Naive thymus-derived CD4-positive, alpha-beta T cell (primary cell): ENCODE data around the gene PRR7. TPM values are rescaled to one million over a fixed set of nuclear protein-coding genes. Genes with fewer than 3 reads are reported as not detected.
"Not testable (repeated sequence)": the region's sequence is repeated elsewhere in the genome, so short reads cannot be mapped to it uniquely, and the experiment has no call there.

ENCODE experiments used
- ATAC-seq: fragments of 150-1000 bp; cut with Tn5 transposase; 2 replicates; pipeline ENCODE4 v1.10.0; 2021; ENCODE audit warnings: mild to moderate bottlenecking, moderate library complexity
- CTCF ChIA-PET: fragments of 350-600 bp; sonication (Branson Sonifier 250); formaldehyde crosslinking; loops from one replicate; lab custom pipeline; 2021; ENCODE audit warnings: antibody characterized with exemption; lab: Charles Lee
- POLR2A ChIA-PET: fragments of 350-600 bp; sonication (Branson Sonifier 250); formaldehyde crosslinking; loops from one replicate; lab custom pipeline; 2021; ENCODE audit warnings: antibody characterized with exemption, inconsistent platforms; lab: Charles Lee
- DNase-seq, 9 donors: peaks; one replicate each; pipeline versions ENCODE4 v3.0.0 to v3.0.0-alpha.2; 2020 to 2022; ENCODE audit warnings: mixed read lengths in 1 of 9
- H3K27ac ChIP-seq: one replicate; pipeline ENCODE4 v1.7.0; 2013; ENCODE audit warnings: mild to moderate bottlenecking, low read depth, low read length, moderate library complexity
- H3K27me3 ChIP-seq, 2 donors: one replicate each; pipeline ENCODE4 v1.7.0; 2013; ENCODE audit warnings: low read length in 2 of 2, mild to moderate bottlenecking in 2 of 2, moderate library complexity in 2 of 2; ENCODE audit not compliant: control insufficient read depth in 2 of 2, insufficient read depth in 2 of 2
- H3K36me3 ChIP-seq, 3 experiments: 1 replicate in 2 of 3; 2 replicates in 1 of 3; pipeline ENCODE4 v1.7.0; 2013; ENCODE audit warnings: low read length in 3 of 3, mild to moderate bottlenecking in 3 of 3, moderate library complexity in 1 of 3; ENCODE audit not compliant: insufficient read depth in 3 of 3, control insufficient read depth in 2 of 3
- H3K4me1 ChIP-seq, 2 donors: one replicate each; pipeline ENCODE4 v1.7.0; 2013; ENCODE audit warnings: low read length in 2 of 2, mild to moderate bottlenecking in 2 of 2, moderate library complexity in 1 of 2; ENCODE audit not compliant: control insufficient read depth in 2 of 2, insufficient read depth in 2 of 2
- H3K4me3 ChIP-seq: 2 replicates; pipeline ENCODE4 v1.7.0; 2013; ENCODE audit warnings: mild to moderate bottlenecking, low read length
- H3K9me3 ChIP-seq, 3 experiments: 1 replicate in 2 of 3; 2 replicates in 1 of 3; pipeline ENCODE4 v1.7.0; 2013; ENCODE audit warnings: low read length in 3 of 3; ENCODE audit not compliant: control insufficient read depth in 2 of 3
- H3K27ac Mint-ChIP-seq, 9 donors: one replicate each; pipeline ENCODE4 v1.8.0; 2020 to 2022; ENCODE audit warnings: mixed read lengths in 9 of 9, mild to moderate bottlenecking in 8 of 9, moderate library complexity in 5 of 9, inconsistent platforms in 2 of 9
- H3K27me3 Mint-ChIP-seq, 5 donors: one replicate each; pipeline ENCODE4 v1.8.0; 2021 to 2022; ENCODE audit warnings: mixed read lengths in 5 of 5, mild to moderate bottlenecking in 1 of 5
- H3K36me3 Mint-ChIP-seq, 5 donors: one replicate each; pipeline ENCODE4 v1.8.0; 2020 to 2022; ENCODE audit warnings: mixed read lengths in 5 of 5, mild to moderate bottlenecking in 3 of 5, inconsistent platforms in 1 of 5
- H3K4me1 Mint-ChIP-seq, 7 donors: one replicate each; pipeline ENCODE4 v1.8.0; 2020 to 2022; ENCODE audit warnings: mixed read lengths in 7 of 7, mild to moderate bottlenecking in 3 of 7, inconsistent platforms in 1 of 7
- H3K4me3 Mint-ChIP-seq, 10 donors: one replicate each; pipeline ENCODE4 v1.8.0; 2020 to 2022; ENCODE audit warnings: mild to moderate bottlenecking in 10 of 10, mixed read lengths in 10 of 10, moderate library complexity in 6 of 10, inconsistent platforms in 2 of 10
- H3K9me3 Mint-ChIP-seq, 11 donors: one replicate each; pipeline ENCODE4 v1.8.0; 2020 to 2022; ENCODE audit warnings: mixed read lengths in 11 of 11, mild to moderate bottlenecking in 4 of 11, inconsistent platforms in 1 of 11, moderate library complexity in 1 of 11
- intact Hi-C, 2 donors: fragments of 100-400 bp; cut with micrococcal nuclease; formaldehyde crosslinking; loops; one replicate each; pipeline ENCODE4 v1.15.1; 2023
- polyA plus RNA-seq, 2 donors: library from polyadenylated mRNA; unstranded; fragments of 300-500 nt; fragmentation: Illumina TruSeq; gene quantifications; one replicate each; pipeline ENCODE4 v1.2.3, GENCODE V29; 2021
- total RNA-seq, 6 experiments: library from RNA in 5 of 6; stranded (reverse) in 5 of 6; gene quantifications; 1 replicate in 5 of 6; 2 replicates in 1 of 6; pipeline ENCODE4 v1.2.3 and lab custom pipeline; 2021 to 2026

Gene PRR7
- total and polyA plus RNA-seq, 7 experiments from 2014 or later: 6.4 to 31.8 (median 11.7) TPM

GRCh38 chr5:177484902-177485549 lies 38.4 kb downstream of the PRR7 start:
- H3K9me3 Mint-ChIP-seq: no peaks in the 10 kb centered on the region
- ChIA-PET CTCF (no interaction called here), POLR2A (interaction anchor here (1.2 kb wide), 1 partner anchor 134 kb away, joined by 3 read pairs; no protein-coding TSS in a partner anchor)
- peak overlapping the region in 1 of 9 donors; percentile 66 for H3K27ac Mint-ChIP-seq
- peaks cover 0 to 14% (median 0%) of the 10 kb centered on the region in 3 experiments for H3K36me3 ChIP-seq
- intact Hi-C loops: no loop called here
- H3K4me1 ChIP-seq: no peaks in the 10 kb centered on the region
- H3K27me3 Mint-ChIP-seq: no peaks in the 10 kb centered on the region
- H3K9me3 ChIP-seq: no peaks in the 10 kb centered on the region
- DNase-seq: no peak
- H3K4me3 ChIP-seq: no peak overlapping the region
- H3K27me3 ChIP-seq: no peaks in the 10 kb centered on the region
- H3K27ac ChIP-seq: no peak overlapping the region
- no peak overlapping the region for H3K4me3 Mint-ChIP-seq
- H3K4me1 Mint-ChIP-seq: peaks cover 0 to 4% (median 1%) of the 10 kb centered on the region in 7 donors
- peaks cover 0 to 5% (median 0%) of the 10 kb centered on the region in 5 donors for H3K36me3 Mint-ChIP-seq
- no peak for ATAC-seq

GRCh38 chr5:177485753-177486152 lies 39.1 kb downstream of the PRR7 start:
- H3K4me1 ChIP-seq, POLR2A ChIA-PET: not testable (repeated sequence)
- H3K36me3 ChIP-seq: peaks cover 0 to 14% (median 0%) of the 10 kb centered on the region in 3 experiments

GRCh38 chr5:177486256-177486655 lies 39.6 kb downstream of the PRR7 start:
- POLR2A ChIA-PET: no interaction called here
- CTCF ChIA-PET: interaction anchor here (0.6 kb wide), 1 partner anchor 502 kb away, joined by 4 read pairs; no protein-coding TSS in a partner anchor
- no peak for DNase-seq

More at GRCh38 chr5:177485753-177486152, 39.1 kb downstream of the PRR7 start:
- DNase-seq, H3K9me3 Mint-ChIP-seq, H3K27me3 Mint-ChIP-seq, CTCF ChIA-PET, H3K27ac Mint-ChIP-seq, H3K27me3 ChIP-seq, ATAC-seq, H3K4me3 Mint-ChIP-seq, intact Hi-C loops, H3K9me3 ChIP-seq, H3K4me1 Mint-ChIP-seq, H3K4me3 ChIP-seq, H3K27ac ChIP-seq, H3K36me3 Mint-ChIP-seq: not testable (repeated sequence)

GRCh38 chr5:177487144-177487543 lies 40.5 kb downstream of the PRR7 start:
- ChIA-PET POLR2A (no interaction called here), CTCF (no interaction called here)
- Histone ChIP-seq H3K9me3 (no peaks in the 10 kb centered on the region), H3K4me1 (no peaks in the 10 kb centered on the region), H3K36me3 (peaks cover 0 to 14% (median 0%) of the 10 kb centered on the region in 3 experiments), H3K27me3 (no peaks in the 10 kb centered on the region), H3K4me3 (no peak overlapping the region), H3K27ac (no peak overlapping the region)
- Mint-ChIP-seq H3K9me3 (no peaks in the 10 kb centered on the region), H3K27ac (no peak overlapping the region), H3K4me1 (peaks cover 0 to 13% (median 0%) of the 10 kb centered on the region in 7 donors), H3K36me3 (peaks cover 0 to 5% (median 0%) of the 10 kb centered on the region in 5 donors), H3K27me3 (no peaks in the 10 kb centered on the region), H3K4me3 (no peak overlapping the region)
- intact Hi-C loops: no loop called here
- no peak for ATAC-seq
- no peak for DNase-seq

More at GRCh38 chr5:177486256-177486655, 39.6 kb downstream of the PRR7 start:
- peaks cover 0 to 5% (median 0%) of the 10 kb centered on the region in 5 donors for H3K36me3 Mint-ChIP-seq
- H3K4me3 Mint-ChIP-seq: no peak overlapping the region
- H3K27ac Mint-ChIP-seq: no peak overlapping the region
- H3K4me3 ChIP-seq: no peak overlapping the region
- no peaks in the 10 kb centered on the region for H3K9me3 Mint-ChIP-seq
- peaks cover 0 to 12% (median 0%) of the 10 kb centered on the region in 7 donors for H3K4me1 Mint-ChIP-seq
- H3K27me3 ChIP-seq: no peaks in the 10 kb centered on the region
- H3K36me3 ChIP-seq: peaks cover 0 to 14% (median 0%) of the 10 kb centered on the region in 3 experiments
- no peaks in the 10 kb centered on the region for H3K27me3 Mint-ChIP-seq
- H3K9me3 ChIP-seq: no peaks in the 10 kb centered on the region
- ATAC-seq: no peak
- no peak overlapping the region for H3K27ac ChIP-seq
- intact Hi-C loops: no loop called here
- H3K4me1 ChIP-seq: no peaks in the 10 kb centered on the region

GRCh38 chr5:177487975-177488374 lies 41.4 kb downstream of the PRR7 start:
- CTCF ChIA-PET: interaction anchor here (1.2 kb wide), 1 partner anchor 105 kb away, joined by 4 read pairs; no protein-coding TSS in a partner anchor
- Histone ChIP-seq H3K36me3 (peaks cover 0 to 17% (median 0%) of the 10 kb centered on the region in 3 experiments), H3K4me1 (no peaks in the 10 kb centered on the region), H3K4me3 (no peak overlapping the region), H3K27ac (no peak overlapping the region), H3K9me3 (no peaks in the 10 kb centered on the region), H3K27me3 (no peaks in the 10 kb centered on the region)
- DNase-seq: no peak
- Mint-ChIP-seq H3K27me3 (no peaks in the 10 kb centered on the region), H3K9me3 (no peaks in the 10 kb centered on the region), H3K27ac (no peak overlapping the region), H3K4me1 (peaks cover 0 to 16% (median 4%) of the 10 kb centered on the region in 7 donors), H3K36me3 (peaks cover 0 to 6% (median 0%) of the 10 kb centered on the region in 5 donors), H3K4me3 (no peak overlapping the region)
- intact Hi-C loops: no loop called here
- ATAC-seq: no peak
- POLR2A ChIA-PET: no interaction called here

- Histone ChIP-seq H3K4me3 (no peak overlapping the region), H3K36me3 (peaks cover 0 to 17% (median 0%) of the 10 kb centered on the region in 3 experiments), H3K27me3 (no peaks in the 10 kb centered on the region), H3K9me3 (no peaks in the 10 kb centered on the region), H3K4me1 (no peaks in the 10 kb centered on the region), H3K27ac (no peak overlapping the region)
- Mint-ChIP-seq H3K9me3 (no peaks in the 10 kb centered on the region), H3K4me3 (no peak overlapping the region), H3K36me3 (peaks cover 0 to 6% (median 0%) of the 10 kb centered on the region in 5 donors), H3K27me3 (no peaks in the 10 kb centered on the region), H3K27ac (no peak overlapping the region), H3K4me1 (peaks cover 0 to 18% (median 8%) of the 10 kb centered on the region in 7 donors)
- ChIA-PET CTCF (interaction anchor here (0.7 to 1.2 kb wide), 2 partner anchors 98 to 107 kb away, joined by 3 to 4 read pairs; no protein-coding TSS in a partner anchor), POLR2A (interaction anchor here (0.5 kb wide), 1 partner anchor 9 kb away, joined by 3 read pairs; no protein-coding TSS in a partner anchor)
- intact Hi-C loops: no loop called here
- ATAC-seq (no peak), DNase-seq (no peak)
Observed at GRCh38 chr5:177489119-177489716, 42.6 kb downstream of the PRR7 start.
